HG03064 (cell line): ENCODE data around the gene HIVEP3.

ENCODE experiments used
- ATAC-seq: cut with Tn5 transposase; IDR thresholded peaks from one replicate; pipeline ENCODE4 v1.9.1; 2021; ENCODE audit warnings: low read depth; ENCODE audit not compliant: unreplicated experiment

Gene HIVEP3

GRCh38 chr1:41816061-41816460 lies 102.7 kb downstream of the HIVEP3 start:
- no peak for ATAC-seq

GRCh38 chr1:41813755-41814745 lies 104.7 kb downstream of the HIVEP3 start:
- ATAC-seq: no peak

GRCh38 chr1:41813226-41813625 lies 105.5 kb downstream of the HIVEP3 start:
- no peak for ATAC-seq

- ATAC-seq: no peak
Measured at GRCh38 chr1:41812453-41812852, 106.3 kb downstream of the HIVEP3 start.

- no peak for ATAC-seq
Measured at GRCh38 chr1:41812051-41812450, 106.7 kb downstream of the HIVEP3 start.

GRCh38 chr1:41811051-41811795 lies 107.5 kb downstream of the HIVEP3 start:
- ATAC-seq: no peak

- ATAC-seq: no peak
Measured at GRCh38 chr1:41810446-41810845, 108.3 kb downstream of the HIVEP3 start.

GRCh38 chr1:41809692-41810091 lies 109.0 kb downstream of the HIVEP3 start:
- no peak for ATAC-seq

- no peak for ATAC-seq
Measured at GRCh38 chr1:41807390-41807789, 111.3 kb downstream of the HIVEP3 start.

GRCh38 chr1:41806472-41807155 lies 112.1 kb downstream of the HIVEP3 start:
- ATAC-seq: no peak

- ATAC-seq: no peak
Measured at GRCh38 chr1:41805771-41806471, 112.8 kb downstream of the HIVEP3 start.

- no peak for ATAC-seq
Measured at GRCh38 chr1:41804176-41804575, 114.5 kb downstream of the HIVEP3 start.

- ATAC-seq: no peak
Measured at GRCh38 chr1:41803656-41804055, 115.1 kb downstream of the HIVEP3 start.

GRCh38 chr1:41802532-41803501 lies 115.9 kb downstream of the HIVEP3 start:
- ATAC-seq: no peak

GRCh38 chr1:41800311-41800829 lies 118.4 kb downstream of the HIVEP3 start:
- ATAC-seq: no peak

GRCh38 chr1:41799723-41800122 lies 119.0 kb downstream of the HIVEP3 start:
- no peak for ATAC-seq

- no peak for ATAC-seq
Measured at GRCh38 chr1:41799205-41799604, 119.5 kb downstream of the HIVEP3 start.

- ATAC-seq: no peak
Measured at GRCh38 chr1:41795205-41795762, 123.4 kb downstream of the HIVEP3 start.

GRCh38 chr1:41794031-41794430 lies 124.7 kb downstream of the HIVEP3 start:
- no peak for ATAC-seq
